ENCODE measurements around the gene PKD2L1. TPM values are rescaled to one million over a fixed set of nuclear protein-coding genes. Genes with fewer than 3 reads are reported as not detected.

PKD2L1 gene
- total RNA-seq, 2 donors from 2014 or later = 0.09 to 0.34 TPM

- Histone ChIP-seq H3K27me3 (replicated peaks; ENCODE audit: insufficient read depth) (no peaks in the 10 kb centered on the region), H3K4me3 (peak overlapping the region; percentile 52 to 55), H3K4me1 (replicated peaks) (peaks cover 15% of the 10 kb centered on the region), H3K9me3 (no peaks in the 10 kb centered on the region), H3K36me3 (no peaks in the 10 kb centered on the region), H3K27ac (peak overlapping the region; percentile 98 to 99)
- intact Hi-C loops (cut with DNase I) = loop anchor here (5.0 kb wide), 1 partner anchor 539 kb away; the partner anchor contains the start of gene SLF2
- peak; percentile 99 for DNase-seq (ENCODE audit: low spot score)
- TF ChIP-seq POLR2AphosphoS5 (IDR thresholded peaks at IDR 0.05) (peak; percentile 92), POLR2A (IDR thresholded peaks at IDR 0.05) (peak; percentile 64), CTCF (IDR thresholded peaks at IDR 0.05) (no peak)
- under 1% methylated on average over 44 of the region's 45 CpGs for WGBS
Measured at GRCh38 chr10:100373298-100374199, 43.5 kb upstream of the PKD2L1 start.

GRCh38 chr10:100372415-100373297 is 42.6 kb upstream of the PKD2L1 start:
- peaks cover 15% of the 10 kb centered on the region for H3K4me1 ChIP-seq (replicated peaks)
- TF ChIP-seq POLR2A (IDR thresholded peaks at IDR 0.05) = no peak
- TF ChIP-seq CTCF (IDR thresholded peaks at IDR 0.05) = no peak
- TF ChIP-seq POLR2AphosphoS5 (IDR thresholded peaks at IDR 0.05) = no peak
- H3K27me3 ChIP-seq (replicated peaks; ENCODE audit: insufficient read depth) = no peaks in the 10 kb centered on the region
- no peak for DNase-seq (ENCODE audit: low spot score)
- WGBS = 11% methylated on average over 16 of the region's 16 CpGs
- H3K9me3 ChIP-seq = no peaks in the 10 kb centered on the region
- intact Hi-C loops (cut with DNase I) = loop anchor here (5.0 kb wide), 1 partner anchor 540 kb away; the partner anchor contains the start of gene SLF2
- peak overlapping the region; percentile 98 to 99 for H3K27ac ChIP-seq
- H3K4me3 ChIP-seq = peak overlapping the region; percentile 52 to 55
- H3K36me3 ChIP-seq = no peaks in the 10 kb centered on the region

GRCh38 chr10:100371482-100372027 is 41.5 kb upstream of the PKD2L1 start:
- peaks cover 15% of the 10 kb centered on the region for H3K4me1 ChIP-seq (replicated peaks)
- H3K27ac ChIP-seq = peak overlapping the region; percentile 98 to 99
- no peak for DNase-seq (ENCODE audit: low spot score)
- intact Hi-C loops (cut with DNase I) = loop anchor here (2.0 to 5.0 kb wide), 2 partner anchors 33 to 541 kb away; partner anchors contain the start of gene SLF2
- no peak overlapping the region for H3K4me3 ChIP-seq
- WGBS = 69% methylated on average over 10 of the region's 10 CpGs
- H3K9me3 ChIP-seq = no peaks in the 10 kb centered on the region
- no peaks in the 10 kb centered on the region for H3K27me3 ChIP-seq (replicated peaks; ENCODE audit: insufficient read depth)
- TF ChIP-seq POLR2A (IDR thresholded peaks at IDR 0.05) (no peak), POLR2AphosphoS5 (IDR thresholded peaks at IDR 0.05) (no peak), CTCF (IDR thresholded peaks at IDR 0.05) (no peak)
- no peaks in the 10 kb centered on the region for H3K36me3 ChIP-seq

GRCh38 chr10:100370714-100371481 is 40.9 kb upstream of the PKD2L1 start:
- Histone ChIP-seq H3K9me3 (no peaks in the 10 kb centered on the region), H3K27ac (peak overlapping the region; percentile 98 to 99), H3K36me3 (no peaks in the 10 kb centered on the region), H3K27me3 (replicated peaks; ENCODE audit: insufficient read depth) (no peaks in the 10 kb centered on the region), H3K4me3 (no peak overlapping the region), H3K4me1 (replicated peaks) (peaks cover 15% of the 10 kb centered on the region)
- intact Hi-C loops (cut with DNase I) = loop anchor here (2.0 to 5.0 kb wide), 2 partner anchors 32 to 541 kb away; partner anchors contain the start of gene SLF2
- TF ChIP-seq POLR2A (IDR thresholded peaks at IDR 0.05) = peak; percentile 56
- no peak for TF ChIP-seq CTCF (IDR thresholded peaks at IDR 0.05)
- peak; percentile 77 for TF ChIP-seq POLR2AphosphoS5 (IDR thresholded peaks at IDR 0.05)
- WGBS = 30% methylated on average over 12 of the region's 12 CpGs
- peak; percentile 71 for DNase-seq (ENCODE audit: low spot score)

All from prostate gland (tissue), 2 donors.